Stimulated activated CD4-positive, alpha-beta T cell treated with anti-CD3 and anti-CD28 coated beads, Interleukin-2, amount 100 ng/mL, for 48 hours (primary cell): ENCODE data around the gene CFAP58.

ENCODE experiments used
- DNase-seq, 2 donors: peaks; one replicate each; pipeline ENCODE4 v3.0.0-alpha.2; 2020

The CFAP58 gene

GRCh38 chr10:104488439-104488832 lies 134.8 kb downstream of the CFAP58 start:
- no peak for DNase-seq

GRCh38 chr10:104492329-104492940 lies 138.8 kb downstream of the CFAP58 start:
- no peak for DNase-seq

- DNase-seq, result no peak
Observed at GRCh38 chr10:104498347-104499081, 144.9 kb downstream of the CFAP58 start.

GRCh38 chr10:104501449-104501848 lies 147.8 kb downstream of the CFAP58 start:
- no peak for DNase-seq

- no peak for DNase-seq
Observed at GRCh38 chr10:104501864-104502579, 148.4 kb downstream of the CFAP58 start.

GRCh38 chr10:104502907-104503306 lies 149.3 kb downstream of the CFAP58 start:
- no peak for DNase-seq
